SK-N-SH (cell line): ENCODE data around the gene TUBA4A. TPM values are rescaled to one million over a fixed set of nuclear protein-coding genes. Genes with fewer than 3 reads are reported as not detected.

Source experiments
- CTCF ChIA-PET: fragments of 300-600, 350-600 bp; formaldehyde crosslinking; extraction: SDS; loops from one replicate; lab custom pipeline; 2021; lab: Yijun Ruan, JAX
- POLR2A ChIA-PET: fragments of 350-600 bp; sonication (Branson Sonifier 250); formaldehyde crosslinking; extraction: SDS; loops from one replicate; lab custom pipeline; 2020; ENCODE audit warnings: antibody characterized with exemption, inconsistent platforms; lab: Yijun Ruan, JAX
- DNase-seq: peaks from one replicate; pipeline ENCODE4 v3.0.0; 2012
- H2AFZ ChIP-seq: fragments of 200-600 bp; sonication (generic); 2 replicates; pipeline ENCODE4 v1.8.1; 2016; ENCODE audit warnings: antibody characterized with exemption, mild to moderate bottlenecking, low read depth
- H3F3A ChIP-seq: fragments of 200-600 bp; sonication (generic); replicated peaks from 2 replicates; pipeline ENCODE3; 2016; ENCODE audit warnings: antibody characterized with exemption, mild to moderate bottlenecking; ENCODE audit not compliant: insufficient read depth
- H3K27ac ChIP-seq, 2 experiments: fragments of 200-500 bp in 1 of 2; fragments of 200-600 bp in 1 of 2; sonication (Bioruptor generic) in 1 of 2; sonication (generic), shearing (Covaris generic) in 1 of 2; 2 replicates each; pipeline versions ENCODE4 v1.5.1 to v1.6.1; 2014 to 2016; ENCODE audit warnings: low read depth in 2 of 2, inconsistent platforms in 1 of 2, low read length in 1 of 2, mild to moderate bottlenecking in 1 of 2, mixed read lengths in 1 of 2
- H3K27me3 ChIP-seq: fragments of 200-600 bp; sonication (generic), shearing (Covaris generic); 2 replicates; pipeline ENCODE4 v1.6.1; 2016; ENCODE audit warnings: mixed run types; ENCODE audit not compliant: insufficient read depth
- H3K36me3 ChIP-seq, 2 experiments: fragments of 200-500 bp in 1 of 2; fragments of 200-600 bp in 1 of 2; sonication (Bioruptor generic) in 1 of 2; sonication (generic) in 1 of 2; replicated peaks in 1 of 2; 2 replicates each; pipeline versions ENCODE3 to v1.5.1; 2014 to 2016; ENCODE audit warnings: low read length in 1 of 2, mild to moderate bottlenecking in 1 of 2; ENCODE audit not compliant: insufficient read depth in 2 of 2, control insufficient read depth in 1 of 2
- H3K4me1 ChIP-seq, 2 experiments: fragments of 200-500 bp in 1 of 2; fragments of 200-600 bp in 1 of 2; sonication (Bioruptor generic) in 1 of 2; sonication (generic), shearing (Covaris generic) in 1 of 2; 2 replicates each; pipeline versions ENCODE4 v1.5.1 to v1.6.1; 2014 to 2016; ENCODE audit warnings: low read depth in 1 of 2, low read length in 1 of 2, mixed run types in 1 of 2; ENCODE audit not compliant: insufficient read depth in 2 of 2, control insufficient read depth in 1 of 2
- H3K4me2 ChIP-seq: fragments of 200-600 bp; sonication (generic), shearing (Covaris generic); 2 replicates; pipeline ENCODE4 v1.6.1; 2017; ENCODE audit warnings: mixed run types
- H3K4me3 ChIP-seq, 2 experiments: fragments of 200-500 bp in 1 of 2; fragments of 200-600 bp in 1 of 2; sonication (Bioruptor generic) in 1 of 2; sonication (generic), shearing (Covaris generic) in 1 of 2; 2 replicates each; pipeline versions ENCODE4 v1.5.1 to v1.8.1; 2014 to 2016; ENCODE audit warnings: low read depth in 2 of 2, inconsistent platforms in 1 of 2, low read length in 1 of 2, mild to moderate bottlenecking in 1 of 2, mixed read lengths in 1 of 2, moderate library complexity in 1 of 2
- H3K79me2 ChIP-seq: fragments of 200-600 bp; sonication (generic); 2 replicates; pipeline ENCODE4 v1.8.1; 2017; ENCODE audit warnings: mild to moderate bottlenecking; ENCODE audit not compliant: insufficient read depth
- H3K9ac ChIP-seq: fragments of 200-600 bp; sonication (generic); 2 replicates; pipeline ENCODE4 v1.6.1; 2017; ENCODE audit warnings: mixed run types
- H3K9me2 ChIP-seq: fragments of 200-600 bp; sonication (generic); 2 replicates; pipeline ENCODE4 v1.6.1; 2017; ENCODE audit warnings: mixed run types
- H3K9me3 ChIP-seq: fragments of 200-600 bp; sonication (generic); 2 replicates; pipeline ENCODE4 v1.6.1; 2017; ENCODE audit warnings: mixed run types, mild to moderate bottlenecking, moderate library complexity
- H4K20me1 ChIP-seq: fragments of 200-600 bp; sonication (generic); 2 replicates; pipeline ENCODE4 v1.6.1; 2017; ENCODE audit warnings: mild to moderate bottlenecking, mixed run types; ENCODE audit not compliant: insufficient read depth
- EP300 ChIP-seq, 2 experiments: IDR thresholded peaks; 2 replicates each; pipeline versions ENCODE4 v1.4.0 to v1.6.1; 2012; ENCODE audit warnings: borderline replicate concordance in 1 of 2, low read depth in 1 of 2, low read length in 1 of 2
- EZH2phosphoT487 ChIP-seq: fragments of 200-600 bp; sonication (generic); IDR thresholded peaks from 2 replicates; pipeline ENCODE4 v1.6.1; 2017; ENCODE audit warnings: low read depth, mixed run types, mild to moderate bottlenecking, antibody characterized with exemption, moderate library complexity, borderline replicate concordance
- FOSL2 ChIP-seq: IDR thresholded peaks from 2 replicates; pipeline ENCODE4 v1.4.0; 2012; ENCODE audit warnings: low read depth, mild to moderate bottlenecking, moderate library complexity, borderline replicate concordance
- GATA2 ChIP-seq: sonication (generic); formaldehyde crosslinking; IDR thresholded peaks from 2 replicates; pipeline ENCODE4 v1.5.0; 2020; ENCODE audit warnings: mild to moderate bottlenecking, missing genetic modification reagents
- MAX ChIP-seq: IDR thresholded peaks from 2 replicates; pipeline ENCODE4 v1.4.0; 2012; ENCODE audit warnings: low read depth
- MEF2A ChIP-seq: IDR thresholded peaks from 2 replicates; pipeline ENCODE4 v1.4.0; 2012; ENCODE audit warnings: low read depth, borderline replicate concordance
- RFX5 ChIP-seq: IDR thresholded peaks from 2 replicates; pipeline ENCODE4 v1.6.1; 2012; ENCODE audit warnings: mild to moderate bottlenecking, improper control_type of control experiment, low read length
- RXRA ChIP-seq: IDR thresholded peaks from 2 replicates; pipeline ENCODE4 v1.4.0; 2012; ENCODE audit warnings: low read depth, mild to moderate bottlenecking, borderline replicate concordance
- SIN3A ChIP-seq: IDR thresholded peaks from 2 replicates; pipeline ENCODE4 v1.6.1; 2012; ENCODE audit warnings: low read depth, mild to moderate bottlenecking, low read length, moderate library complexity, borderline replicate concordance
- SMC3 ChIP-seq: IDR thresholded peaks from 2 replicates; pipeline ENCODE4 v1.6.1; 2012; ENCODE audit warnings: low read depth, low read length, improper control_type of control experiment
- USF2 ChIP-seq: fragments of 150-350 bp; IDR thresholded peaks from 2 replicates; pipeline ENCODE4 v1.6.1; 2017; ENCODE audit warnings: antibody characterized with exemption, low read length, low read depth, borderline replicate concordance
- WGBS: methylation state at CpG from one replicate; pipeline ENCODE4 v1.1.6; 2017; ENCODE audit warnings: low lambda C conversion rate; 5-methylcytosine and 5-hydroxymethylcytosine counted together
- polyA plus RNA-seq, 3 experiments: library from polyadenylated mRNA; depleted of rRNA; stranded (reverse); fragments of >200 nt; gene quantifications; 2 replicates each; pipeline ENCODE4 v1.2.3, GENCODE V29; 2012
- TF ChIP-seq, protein P1 (sequence below): IDR thresholded peaks from 2 replicates; pipeline ENCODE4; 2012
- TF ChIP-seq, protein P2 (sequence below): IDR thresholded peaks from 2 replicates; pipeline ENCODE4 v1.4.0; 2012; ENCODE audit warnings: low read depth, borderline replicate concordance

TUBA4A gene
- polyA plus RNA-seq, 1 of the 3 experiments (the other 2 are of a cell fraction) = 6.2 TPM

- no peak overlapping the region for H3K4me3 ChIP-seq
- no peak overlapping the region for H3K27ac ChIP-seq
- no peaks in the 10 kb centered on the region for H3K9me3 ChIP-seq
- no peak overlapping the region for H3K9ac ChIP-seq
- H3K4me1 ChIP-seq = peaks cover 13 to 20% of the 10 kb centered on the region in 2 experiments; a peak in 3 of 4 replicates
- H3K36me3 ChIP-seq = peaks cover 9 to 20% of the 10 kb centered on the region in 2 experiments
- no peaks in the 10 kb centered on the region for H3K79me2 ChIP-seq
- H3K9me2 ChIP-seq = no peaks in the 10 kb centered on the region
- POLR2A ChIA-PET = interaction anchor here (4.6 kb wide), 1 partner anchor 12 kb away, joined by 52 read pairs; the partner anchor contains the start of gene ABCB6
- H3K4me2 ChIP-seq = no peak overlapping the region
- CTCF ChIA-PET = interaction anchor here (1.0 to 1.7 kb wide), 2 partner anchors 46 to 50 kb away, joined by 3 to 5 read pairs; no protein-coding TSS in a partner anchor
- H3F3A ChIP-seq = peaks cover 15% of the 10 kb centered on the region
- H3K27me3 ChIP-seq = no peaks in the 10 kb centered on the region
- no peaks in the 10 kb centered on the region for H4K20me1 ChIP-seq
- 88% methylated on average over 5 of the region's 5 CpGs for WGBS
- no peak for DNase-seq
- no peak for TF ChIP-seq RXRA
- no peak for TF ChIP-seq USF2
- no peak for TF ChIP-seq MEF2A
- no peak for TF ChIP-seq MAX
- TF ChIP-seq, protein P1, sequence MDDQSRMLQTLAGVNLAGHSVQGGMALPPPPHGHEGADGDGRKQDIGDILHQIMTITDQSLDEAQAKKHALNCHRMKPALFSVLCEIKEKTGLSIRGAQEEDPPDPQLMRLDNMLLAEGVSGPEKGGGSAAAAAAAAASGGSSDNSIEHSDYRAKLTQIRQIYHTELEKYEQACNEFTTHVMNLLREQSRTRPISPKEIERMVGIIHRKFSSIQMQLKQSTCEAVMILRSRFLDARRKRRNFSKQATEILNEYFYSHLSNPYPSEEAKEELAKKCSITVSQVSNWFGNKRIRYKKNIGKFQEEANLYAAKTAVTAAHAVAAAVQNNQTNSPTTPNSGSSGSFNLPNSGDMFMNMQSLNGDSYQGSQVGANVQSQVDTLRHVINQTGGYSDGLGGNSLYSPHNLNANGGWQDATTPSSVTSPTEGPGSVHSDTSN = no peak
- TF ChIP-seq EP300 (IDR thresholded peaks at IDR 0.05; ENCODE audit: borderline replicate concordance in 1 of 2, low read depth in 1 of 2, low read length in 1 of 2) = no peak
- TF ChIP-seq FOSL2 = no peak
- TF ChIP-seq RFX5 = no peak
- TF ChIP-seq SMC3 = no peak
- no peak for TF ChIP-seq GATA2 (CRISPR knock-in tag)
- TF ChIP-seq, protein P2, sequence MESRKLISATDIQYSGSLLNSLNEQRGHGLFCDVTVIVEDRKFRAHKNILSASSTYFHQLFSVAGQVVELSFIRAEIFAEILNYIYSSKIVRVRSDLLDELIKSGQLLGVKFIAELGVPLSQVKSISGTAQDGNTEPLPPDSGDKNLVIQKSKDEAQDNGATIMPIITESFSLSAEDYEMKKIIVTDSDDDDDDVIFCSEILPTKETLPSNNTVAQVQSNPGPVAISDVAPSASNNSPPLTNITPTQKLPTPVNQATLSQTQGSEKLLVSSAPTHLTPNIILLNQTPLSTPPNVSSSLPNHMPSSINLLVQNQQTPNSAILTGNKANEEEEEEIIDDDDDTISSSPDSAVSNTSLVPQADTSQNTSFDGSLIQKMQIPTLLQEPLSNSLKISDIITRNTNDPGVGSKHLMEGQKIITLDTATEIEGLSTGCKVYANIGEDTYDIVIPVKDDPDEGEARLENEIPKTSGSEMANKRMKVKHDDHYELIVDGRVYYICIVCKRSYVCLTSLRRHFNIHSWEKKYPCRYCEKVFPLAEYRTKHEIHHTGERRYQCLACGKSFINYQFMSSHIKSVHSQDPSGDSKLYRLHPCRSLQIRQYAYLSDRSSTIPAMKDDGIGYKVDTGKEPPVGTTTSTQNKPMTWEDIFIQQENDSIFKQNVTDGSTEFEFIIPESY = no peak
- TF ChIP-seq EZH2phosphoT487 = no peak
- TF ChIP-seq SIN3A = no peak
- no peak overlapping the region for H2AFZ ChIP-seq
Measured at GRCh38 chr2:219205165-219205538, 48.6 kb downstream of the TUBA4A start.
